ENCODE results near the gene HFE. TPM values are rescaled to one million over a fixed set of nuclear protein-coding genes. Genes with fewer than 3 reads are reported as not detected.

The HFE gene
- total and polyA plus RNA-seq, 2 of the 13 experiments (the other 11 are each of a cell fraction or from before 2014, with no cell fraction given): 3.7 to 6.3 TPM

GRCh38 chr6:26120807-26121140 is 33.5 kb downstream of the HFE start (continued):
- no peak for TF ChIP-seq NFYB (CRISPR knock-in tag; IDR thresholded peaks at IDR 0.05)
- TF ChIP-seq RBFOX2 (IDR thresholded peaks at IDR 0.05; ENCODE audit: low read depth, low read length): no peak; the same call in 1 of the 2 replicates
- peak; percentile 29; the same call in 1 of the 2 replicates for TF ChIP-seq ERF (CRISPR knock-in tag; IDR thresholded peaks at IDR 0.05)
- TF ChIP-seq CEBPG (CRISPR knock-in tag; IDR thresholded peaks at IDR 0.05): no peak
- no peak for TF ChIP-seq KLF13 (CRISPR knock-in tag; IDR thresholded peaks at IDR 0.05)
- TF ChIP-seq MBD4 (IDR thresholded peaks at IDR 0.05; ENCODE audit: borderline replicate concordance, low read length): no peak; the same call in 1 of the 2 replicates
- no peak for TF ChIP-seq ZNF274 (CRISPR knock-in tag; IDR thresholded peaks at IDR 0.05)
- no peak for TF ChIP-seq RXRA (CRISPR knock-in tag; IDR thresholded peaks at IDR 0.05)
- TF ChIP-seq ZNF790 (CRISPR knock-in tag; IDR thresholded peaks at IDR 0.05; ENCODE audit: borderline replicate concordance): no peak
- TF ChIP-seq ZFP36 (IDR thresholded peaks at IDR 0.05; ENCODE audit: borderline replicate concordance, low read depth, low read length, partially characterized antibody): no peak
- 0 out of 2 replicates have a peak, but pooled peaks have one; percentile 26 for TF ChIP-seq TFDP2 (CRISPR knock-in tag; IDR thresholded peaks at IDR 0.05)
- no peak for TF ChIP-seq ZNF878 (CRISPR knock-in tag; IDR thresholded peaks at IDR 0.05)
- TF ChIP-seq ZNF550 (CRISPR knock-in tag; IDR thresholded peaks at IDR 0.05; ENCODE audit: borderline replicate concordance): no peak
- TF ChIP-seq HHEX (CRISPR knock-in tag; IDR thresholded peaks at IDR 0.05): no peak
- 0 out of 2 replicates have a peak, but pooled peaks have one; percentile 36 for TF ChIP-seq ZBTB25 (CRISPR knock-in tag; IDR thresholded peaks at IDR 0.05)
- no peak for TF ChIP-seq ZNF10 (CRISPR knock-in tag; IDR thresholded peaks at IDR 0.05; ENCODE audit: borderline replicate concordance, low read depth)
- no peak for TF ChIP-seq U2AF1 (optimal IDR thresholded peaks at IDR 0.05; ENCODE audit: low read depth, low read length)
- no peak for TF ChIP-seq JUNB (CRISPR knock-in tag; IDR thresholded peaks at IDR 0.05; ENCODE audit: borderline replicate concordance)
- no peak for TF ChIP-seq KAT8 (CRISPR knock-in tag; IDR thresholded peaks at IDR 0.05)
- TF ChIP-seq ZNF567 (CRISPR knock-in tag; IDR thresholded peaks at IDR 0.05; ENCODE audit: borderline replicate concordance): no peak
- no peak for TF ChIP-seq MLXIP (CRISPR knock-in tag; IDR thresholded peaks at IDR 0.05; ENCODE audit: borderline replicate concordance)
- TF ChIP-seq ZSCAN30 (CRISPR knock-in tag; IDR thresholded peaks at IDR 0.05): no peak
- TF ChIP-seq ZBTB8A (CRISPR knock-in tag; IDR thresholded peaks at IDR 0.05; ENCODE audit: borderline replicate concordance, low read depth): no peak
- TF ChIP-seq NCOA2 (CRISPR knock-in tag; IDR thresholded peaks at IDR 0.05): 0 out of 2 replicates have a peak, but pooled peaks have one; percentile 32
- TF ChIP-seq DMAP1 (CRISPR knock-in tag; IDR thresholded peaks at IDR 0.05): no peak
- TF ChIP-seq IKZF5 (CRISPR knock-in tag; IDR thresholded peaks at IDR 0.05): no peak
- no peak for TF ChIP-seq ZNF83 (CRISPR knock-in tag; IDR thresholded peaks at IDR 0.05; ENCODE audit: borderline replicate concordance)
